ENCODE data around the gene HOXC10.
A peak's percentile ranks its signal among the peaks of the same experiment; 100 is the strongest.

- TF ChIP-seq CTCF (IDR thresholded peaks at IDR 0.05; ENCODE audit: extremely low read depth in 1 of 2, insufficient read depth in 1 of 2, low read depth in 1 of 2, low read length in 2 of 2) (no peak), POLR2A (IDR thresholded peaks at IDR 0.05; ENCODE audit: low read depth, low read length) (no peak), POLR2AphosphoS5 (IDR thresholded peaks at IDR 0.05; ENCODE audit: insufficient read depth, low read depth, low read length) (no peak), JUN (IDR thresholded peaks at IDR 0.05; ENCODE audit: borderline replicate concordance, insufficient read depth, insufficient read length, low read depth) (no peak), EZH2 (IDR thresholded peaks at IDR 0.05; ENCODE audit: borderline replicate concordance, low read depth, low read length, severe bottlenecking) (peak; percentile 92), FOS (IDR thresholded peaks at IDR 0.05; ENCODE audit: borderline replicate concordance, insufficient read depth, low read length) (no peak), MYC (IDR thresholded peaks at IDR 0.05; ENCODE audit: low read depth, low read length) (no peak), GATA2 (IDR thresholded peaks at IDR 0.05; ENCODE audit: insufficient read depth, insufficient read length, low read depth, low read length) (no peak)
- TF ChIP-seq, protein P1, sequence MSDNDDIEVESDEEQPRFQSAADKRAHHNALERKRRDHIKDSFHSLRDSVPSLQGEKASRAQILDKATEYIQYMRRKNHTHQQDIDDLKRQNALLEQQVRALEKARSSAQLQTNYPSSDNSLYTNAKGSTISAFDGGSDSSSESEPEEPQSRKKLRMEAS (IDR thresholded peaks at IDR 0.05; ENCODE audit: insufficient read depth, insufficient read length): no peak
Observed at GRCh38 chr12:54004841-54005530, 20.0 kb downstream of the HOXC10 start.

Measured in endothelial cell of umbilical vein (primary cell).